Cardiac muscle cell (in vitro differentiated cells and primary cell): ENCODE measurements around the gene BCAT1. TPM values are rescaled to one million over a fixed set of nuclear protein-coding genes. Genes with fewer than 3 reads are reported as not detected.

Experiments used
- DNase-seq, 2 donors: peaks; one replicate each; pipeline versions ENCODE4 v3.0.0 to v3.0.0-alpha.2; 2010 to 2017; ENCODE audit warnings: low read depth in 1 of 2, low spot score in 1 of 2
- H3K27ac ChIP-seq: fragments of 200-600 bp; sonication (generic); 2 replicates; pipeline ENCODE4 v1.5.1; 2016
- H3K27me3 ChIP-seq: fragments of 200-600 bp; sonication (generic); 2 replicates; pipeline ENCODE4 v1.6.0; 2016; ENCODE audit warnings: control low read depth
- H3K36me3 ChIP-seq: fragments of 200-600 bp; sonication (generic); 2 replicates; pipeline ENCODE4 v1.5.1; 2016; ENCODE audit warnings: control low read depth
- H3K4me1 ChIP-seq: fragments of 200-600 bp; sonication (generic); 2 replicates; pipeline ENCODE4 v1.8.1; 2017; ENCODE audit warnings: low read depth, mild to moderate bottlenecking, mixed run types
- H3K4me3 ChIP-seq: fragments of 200-600 bp; sonication (generic); 2 replicates; pipeline ENCODE4 v1.5.1; 2016; ENCODE audit warnings: mild to moderate bottlenecking
- H3K9me3 ChIP-seq: fragments of 200-600 bp; sonication (generic); 2 replicates; pipeline ENCODE4 v1.5.1; 2017; ENCODE audit warnings: low read depth, mild to moderate bottlenecking, control low read depth
- polyA plus RNA-seq: library from polyadenylated mRNA; unstranded; fragments of >200 nt; fragmentation: Nextera tagmentation; extraction: Ambion mirVana; gene quantifications from 2 replicates; pipeline ENCODE4 v1.2.1, GENCODE V29; 2016
- total RNA-seq: library from RNA; depleted of rRNA; stranded (reverse); fragments of >200 nt; gene quantifications from 2 replicates; pipeline ENCODE4 v1.2.3, GENCODE V29; 2016
- TF ChIP-seq, protein P1 (sequence below): IDR thresholded peaks from 2 replicates; pipeline ENCODE4 v1.5.1; 2012; ENCODE audit warnings: low read depth, mild to moderate bottlenecking, low read length

BCAT1 gene
- total and polyA plus RNA-seq, 2 experiments from 2014 or later: 17.8 to 45.3 TPM

DNA sequence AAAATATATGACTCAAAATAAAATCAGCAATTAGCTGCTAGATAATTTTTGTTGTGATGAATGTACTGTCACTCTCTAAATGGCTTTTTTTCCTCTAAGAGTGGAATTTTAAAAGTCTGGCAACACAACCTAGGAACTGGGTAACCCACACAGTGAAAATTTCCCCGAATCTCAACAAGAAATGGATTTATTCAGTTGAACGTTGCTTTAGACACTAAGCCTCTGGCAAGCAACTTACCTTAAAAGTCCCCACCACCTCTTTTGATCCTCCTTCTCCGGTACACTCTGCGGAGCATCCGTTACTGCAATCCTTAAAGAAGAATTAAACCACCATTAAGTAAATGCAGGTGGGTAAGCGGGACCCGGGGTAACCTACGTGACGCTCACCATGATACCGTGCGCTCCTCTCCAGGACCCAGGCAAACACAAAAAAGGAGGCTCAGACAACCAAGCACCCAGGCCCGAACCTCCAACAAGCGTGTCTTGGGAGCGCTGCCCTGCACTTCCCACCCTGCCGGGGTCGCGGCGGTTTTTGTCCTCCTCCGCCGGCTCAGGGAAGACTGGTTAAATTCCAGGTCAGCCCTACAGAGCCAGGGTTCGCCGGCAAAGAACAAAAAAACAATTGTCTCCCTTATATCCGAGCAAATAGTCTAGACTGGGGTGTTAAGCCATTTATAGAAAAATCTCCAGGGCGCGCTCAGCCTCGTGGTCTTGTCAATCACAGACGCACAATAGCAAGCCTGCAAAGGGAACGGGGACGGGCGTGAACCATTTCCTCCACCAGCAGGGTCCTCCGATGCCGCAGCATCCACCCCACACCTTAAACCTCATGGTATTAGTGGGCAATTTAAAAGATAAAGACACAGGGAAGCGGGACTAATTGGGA, 47.1 kb downstream of the BCAT1 start:
- no peak overlapping the region for H3K27ac ChIP-seq
- TF ChIP-seq, protein P1, sequence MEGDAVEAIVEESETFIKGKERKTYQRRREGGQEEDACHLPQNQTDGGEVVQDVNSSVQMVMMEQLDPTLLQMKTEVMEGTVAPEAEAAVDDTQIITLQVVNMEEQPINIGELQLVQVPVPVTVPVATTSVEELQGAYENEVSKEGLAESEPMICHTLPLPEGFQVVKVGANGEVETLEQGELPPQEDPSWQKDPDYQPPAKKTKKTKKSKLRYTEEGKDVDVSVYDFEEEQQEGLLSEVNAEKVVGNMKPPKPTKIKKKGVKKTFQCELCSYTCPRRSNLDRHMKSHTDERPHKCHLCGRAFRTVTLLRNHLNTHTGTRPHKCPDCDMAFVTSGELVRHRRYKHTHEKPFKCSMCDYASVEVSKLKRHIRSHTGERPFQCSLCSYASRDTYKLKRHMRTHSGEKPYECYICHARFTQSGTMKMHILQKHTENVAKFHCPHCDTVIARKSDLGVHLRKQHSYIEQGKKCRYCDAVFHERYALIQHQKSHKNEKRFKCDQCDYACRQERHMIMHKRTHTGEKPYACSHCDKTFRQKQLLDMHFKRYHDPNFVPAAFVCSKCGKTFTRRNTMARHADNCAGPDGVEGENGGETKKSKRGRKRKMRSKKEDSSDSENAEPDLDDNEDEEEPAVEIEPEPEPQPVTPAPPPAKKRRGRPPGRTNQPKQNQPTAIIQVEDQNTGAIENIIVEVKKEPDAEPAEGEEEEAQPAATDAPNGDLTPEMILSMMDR: no peak
- H3K4me3 ChIP-seq: peak overlapping the region; percentile 22
- H3K27me3 ChIP-seq: peaks cover 59% of the 10 kb centered on the region
- DNase-seq: peak in 1 of 2 donors; percentile 19
- no peaks in the 10 kb centered on the region for H3K36me3 ChIP-seq
- H3K4me1 ChIP-seq: no peaks in the 10 kb centered on the region
- H3K9me3 ChIP-seq: no peaks in the 10 kb centered on the region

DNA sequence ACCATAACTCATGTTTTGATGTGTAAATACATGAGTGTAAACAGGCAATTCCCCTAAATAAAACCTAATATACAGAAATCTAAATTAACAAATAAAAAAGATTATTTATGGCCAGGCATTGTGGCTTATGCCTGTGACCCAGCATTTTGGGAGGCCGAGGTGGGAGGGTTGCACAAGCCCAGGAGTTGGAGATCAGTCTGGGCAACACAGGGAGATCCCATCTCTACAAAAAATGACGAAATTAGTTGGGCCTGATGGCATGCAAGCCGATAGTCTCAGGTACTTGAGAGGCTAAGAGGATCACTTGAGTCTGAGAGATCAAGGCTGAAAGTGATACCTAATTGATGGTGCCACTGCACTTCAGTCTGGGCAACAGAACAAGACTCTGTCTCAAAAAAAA, 48.7 kb downstream of the BCAT1 start:
- no peak overlapping the region for H3K4me3 ChIP-seq
- H3K9me3 ChIP-seq: no peaks in the 10 kb centered on the region
- H3K36me3 ChIP-seq: no peaks in the 10 kb centered on the region
- TF ChIP-seq, protein P1: no peak
- peak in 1 of 2 donors; percentile 27 for DNase-seq
- peaks cover 45% of the 10 kb centered on the region for H3K27me3 ChIP-seq
- no peaks in the 10 kb centered on the region for H3K4me1 ChIP-seq
- no peak overlapping the region for H3K27ac ChIP-seq

GRCh38 chr12:24899503-24900075, 49.3 kb downstream of the BCAT1 start:
- Histone ChIP-seq H3K27ac (no peak overlapping the region), H3K36me3 (no peaks in the 10 kb centered on the region), H3K27me3 (peaks cover 39% of the 10 kb centered on the region), H3K4me1 (no peaks in the 10 kb centered on the region), H3K4me3 (no peak overlapping the region), H3K9me3 (no peaks in the 10 kb centered on the region)
- TF ChIP-seq, protein P1: no peak
- no peak for DNase-seq

GRCh38 chr12:24898606-24899005, 50.3 kb downstream of the BCAT1 start:
- no peaks in the 10 kb centered on the region for H3K9me3 ChIP-seq
- H3K4me3 ChIP-seq: no peak overlapping the region
- no peaks in the 10 kb centered on the region for H3K36me3 ChIP-seq
- TF ChIP-seq, protein P1: no peak
- H3K4me1 ChIP-seq: peaks cover 7% of the 10 kb centered on the region
- peak in 1 of 2 donors; percentile 52 for DNase-seq
- no peak overlapping the region for H3K27ac ChIP-seq
- H3K27me3 ChIP-seq: peaks cover 30% of the 10 kb centered on the region

GRCh38 chr12:24898185-24898584, 50.7 kb downstream of the BCAT1 start:
- Histone ChIP-seq H3K36me3 (no peaks in the 10 kb centered on the region), H3K27me3 (peaks cover 25% of the 10 kb centered on the region), H3K4me1 (peaks cover 7% of the 10 kb centered on the region), H3K4me3 (no peak overlapping the region), H3K27ac (no peak overlapping the region), H3K9me3 (no peaks in the 10 kb centered on the region)
- TF ChIP-seq, protein P1: no peak
- DNase-seq: peak in 1 of 2 donors; percentile 66
